ENCODE results near the gene CCSER1.

DNA sequence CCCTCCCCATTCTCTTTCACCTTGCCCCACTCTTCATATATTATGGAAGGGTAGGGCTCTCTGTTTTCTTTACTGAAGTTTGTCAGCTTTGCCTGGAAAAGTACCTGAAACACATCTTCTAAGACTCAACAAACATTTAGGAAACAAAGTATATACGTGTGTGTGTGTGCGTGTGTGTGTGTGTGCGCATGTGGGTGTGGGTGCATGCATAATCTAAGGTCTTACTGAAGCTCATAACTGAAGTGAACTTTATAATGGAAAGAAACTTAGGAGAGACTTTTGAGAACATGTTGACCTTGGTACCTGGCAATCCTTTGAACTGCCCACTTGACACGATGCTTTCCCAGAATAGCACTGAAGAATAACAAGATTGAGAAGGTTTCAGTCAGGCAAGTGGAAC lies 1190.2 kb downstream of the CCSER1 start:
- TF ChIP-seq, protein P1, sequence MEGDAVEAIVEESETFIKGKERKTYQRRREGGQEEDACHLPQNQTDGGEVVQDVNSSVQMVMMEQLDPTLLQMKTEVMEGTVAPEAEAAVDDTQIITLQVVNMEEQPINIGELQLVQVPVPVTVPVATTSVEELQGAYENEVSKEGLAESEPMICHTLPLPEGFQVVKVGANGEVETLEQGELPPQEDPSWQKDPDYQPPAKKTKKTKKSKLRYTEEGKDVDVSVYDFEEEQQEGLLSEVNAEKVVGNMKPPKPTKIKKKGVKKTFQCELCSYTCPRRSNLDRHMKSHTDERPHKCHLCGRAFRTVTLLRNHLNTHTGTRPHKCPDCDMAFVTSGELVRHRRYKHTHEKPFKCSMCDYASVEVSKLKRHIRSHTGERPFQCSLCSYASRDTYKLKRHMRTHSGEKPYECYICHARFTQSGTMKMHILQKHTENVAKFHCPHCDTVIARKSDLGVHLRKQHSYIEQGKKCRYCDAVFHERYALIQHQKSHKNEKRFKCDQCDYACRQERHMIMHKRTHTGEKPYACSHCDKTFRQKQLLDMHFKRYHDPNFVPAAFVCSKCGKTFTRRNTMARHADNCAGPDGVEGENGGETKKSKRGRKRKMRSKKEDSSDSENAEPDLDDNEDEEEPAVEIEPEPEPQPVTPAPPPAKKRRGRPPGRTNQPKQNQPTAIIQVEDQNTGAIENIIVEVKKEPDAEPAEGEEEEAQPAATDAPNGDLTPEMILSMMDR (conservative IDR thresholded peaks at IDR 0.05; ENCODE audit: low read length): no peak
- no peak for TF ChIP-seq EZH2phosphoT487 (IDR thresholded peaks at IDR 0.05; ENCODE audit: borderline replicate concordance)

Measured in Loucy (cell line).